ENCODE data around the gene MS4A7. TPM values are rescaled to one million over a fixed set of nuclear protein-coding genes. Genes with fewer than 3 reads are reported as not detected.

The MS4A7 gene
- total and polyA plus RNA-seq, 12 donors: 7.8 to 131 (median 62.3) TPM

- Histone ChIP-seq H3K4me3 (no peak overlapping the region), H3K4me1 (replicated peaks in 1 of 2) (no peaks in the 10 kb centered on the region), H3K9me3 (replicated peaks in 1 of 3) (no peaks in the 10 kb centered on the region), H3K27ac (peak overlapping the region in 2 of 5 donors; percentile 57 to 76), H3K36me3 (replicated peaks in 1 of 2) (no peaks in the 10 kb centered on the region), H3K27me3 (no peaks in the 10 kb centered on the region)
- TF ChIP-seq, protein P1, sequence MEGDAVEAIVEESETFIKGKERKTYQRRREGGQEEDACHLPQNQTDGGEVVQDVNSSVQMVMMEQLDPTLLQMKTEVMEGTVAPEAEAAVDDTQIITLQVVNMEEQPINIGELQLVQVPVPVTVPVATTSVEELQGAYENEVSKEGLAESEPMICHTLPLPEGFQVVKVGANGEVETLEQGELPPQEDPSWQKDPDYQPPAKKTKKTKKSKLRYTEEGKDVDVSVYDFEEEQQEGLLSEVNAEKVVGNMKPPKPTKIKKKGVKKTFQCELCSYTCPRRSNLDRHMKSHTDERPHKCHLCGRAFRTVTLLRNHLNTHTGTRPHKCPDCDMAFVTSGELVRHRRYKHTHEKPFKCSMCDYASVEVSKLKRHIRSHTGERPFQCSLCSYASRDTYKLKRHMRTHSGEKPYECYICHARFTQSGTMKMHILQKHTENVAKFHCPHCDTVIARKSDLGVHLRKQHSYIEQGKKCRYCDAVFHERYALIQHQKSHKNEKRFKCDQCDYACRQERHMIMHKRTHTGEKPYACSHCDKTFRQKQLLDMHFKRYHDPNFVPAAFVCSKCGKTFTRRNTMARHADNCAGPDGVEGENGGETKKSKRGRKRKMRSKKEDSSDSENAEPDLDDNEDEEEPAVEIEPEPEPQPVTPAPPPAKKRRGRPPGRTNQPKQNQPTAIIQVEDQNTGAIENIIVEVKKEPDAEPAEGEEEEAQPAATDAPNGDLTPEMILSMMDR (IDR thresholded peaks at IDR 0.05): no peak
- TF ChIP-seq POLR2A (IDR thresholded peaks at IDR 0.05): no peak
- WGBS, 4 donors: 49 to 68% (median 58%) methylated on average over 3 of the region's 3 CpGs
- no peak for DNase-seq
- intact Hi-C loops (cut with DNase I): no loop called here
These were observed 1.7 kb upstream of the MS4A7 start for GRCh38 chr11:60376601-60377000.

DNA sequence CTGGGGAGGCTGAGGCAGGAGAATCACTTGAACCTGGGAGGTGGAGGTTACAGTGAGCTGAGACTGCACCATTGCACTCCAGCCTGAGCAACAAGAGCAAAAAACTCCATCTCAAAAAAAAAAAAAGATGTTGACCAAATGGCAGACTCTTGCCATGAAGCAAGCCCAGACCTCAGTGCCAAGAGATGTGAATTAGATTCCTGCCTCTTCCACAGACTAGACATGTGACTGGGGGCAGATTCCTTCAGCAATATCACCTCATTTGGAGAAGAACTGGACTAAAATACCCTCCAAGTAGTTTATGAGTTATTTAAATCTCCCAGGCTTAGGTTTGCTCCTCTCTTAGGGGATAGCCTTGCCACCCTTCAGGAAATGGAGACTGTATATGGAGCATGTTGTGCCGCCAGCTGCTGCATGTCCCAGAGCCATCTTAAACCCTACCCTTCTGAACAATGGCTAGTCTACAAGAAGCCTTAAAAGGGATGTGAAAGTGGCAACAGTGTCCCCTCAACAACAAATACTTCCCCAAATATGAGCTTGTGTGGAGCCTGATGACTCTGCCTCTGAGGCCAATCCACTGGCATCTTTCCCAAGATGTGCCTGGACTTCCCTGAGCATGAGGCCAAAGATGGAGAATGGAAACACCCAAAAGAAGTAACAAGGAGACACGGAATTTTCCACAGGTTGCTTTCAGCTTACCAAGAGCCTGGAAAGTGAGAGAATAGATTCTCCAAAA is 763 bp upstream of the MS4A7 start:
- TF ChIP-seq POLR2A (IDR thresholded peaks at IDR 0.05): no peak
- TF ChIP-seq, protein P1 (IDR thresholded peaks at IDR 0.05): no peak
- Histone ChIP-seq H3K27ac (peak overlapping the region in 3 of 5 donors; percentile 22 to 76 (median 70)), H3K4me3 (no peak overlapping the region), H3K4me1 (replicated peaks in 1 of 2) (no peaks in the 10 kb centered on the region), H3K27me3 (no peaks in the 10 kb centered on the region), H3K9me3 (replicated peaks in 1 of 3) (no peaks in the 10 kb centered on the region), H3K36me3 (replicated peaks in 1 of 2) (no peaks in the 10 kb centered on the region)
- peak; percentile 33 to 79 (median 66) for DNase-seq
- whole genome bisulfite sequencing, 4 donors: 55 to 73% (median 60%) methylated on average over 2 of the region's 2 CpGs
- intact Hi-C loops (cut with DNase I): no loop called here

GRCh38 chr11:60389279-60389910 is 11.1 kb downstream of the MS4A7 start:
- Histone ChIP-seq H3K4me1 (replicated peaks in 1 of 2) (no peaks in the 10 kb centered on the region), H3K27ac (peak overlapping the region in 2 of 5 donors; percentile 41 to 71), H3K9me3 (replicated peaks in 1 of 3) (no peaks in the 10 kb centered on the region), H3K36me3 (replicated peaks in 1 of 2) (no peaks in the 10 kb centered on the region), H3K4me3 (no peak overlapping the region), H3K27me3 (no peaks in the 10 kb centered on the region)
- 35 to 46% (median 40%) methylated on average over 5 of the region's 5 CpGs for WGBS, 4 donors
- DNase-seq: peak in 1 of 7 donors; percentile 34
- no peak for TF ChIP-seq POLR2A (IDR thresholded peaks at IDR 0.05)
- TF ChIP-seq, protein P1 (IDR thresholded peaks at IDR 0.05): no peak
- intact Hi-C loops (cut with DNase I): no loop called here

DNA sequence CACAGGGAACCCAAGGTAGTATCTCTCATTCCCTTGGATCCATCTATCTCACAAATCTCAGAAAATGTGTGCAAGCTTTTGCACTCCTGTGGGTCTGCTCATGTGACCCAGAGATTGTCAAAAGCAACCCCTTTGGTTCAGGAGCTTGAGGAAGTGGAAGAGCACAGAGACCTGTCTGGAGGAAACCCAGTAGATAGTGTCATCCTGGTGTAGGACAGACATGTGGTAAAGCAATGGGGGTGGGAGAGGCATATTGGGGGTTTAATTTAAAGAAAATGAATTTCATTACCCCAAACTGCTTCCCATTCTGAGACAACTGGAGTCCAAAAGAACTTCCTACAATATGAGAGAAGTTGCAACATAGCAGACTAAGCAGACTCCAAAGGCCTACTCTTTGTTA is 12.1 kb downstream of the MS4A7 start:
- intact Hi-C loops (cut with DNase I): no loop called here
- TF ChIP-seq, protein P1 (IDR thresholded peaks at IDR 0.05): no peak
- TF ChIP-seq POLR2A (IDR thresholded peaks at IDR 0.05): no peak
- DNase-seq: no peak

More for the DNA sequence above, 12.1 kb downstream of the MS4A7 start:
- Histone ChIP-seq H3K4me1 (replicated peaks in 1 of 2) (no peaks in the 10 kb centered on the region), H3K27me3 (no peaks in the 10 kb centered on the region), H3K27ac (peak overlapping the region in 2 of 5 donors; percentile 21 to 48), H3K4me3 (no peak overlapping the region), H3K36me3 (replicated peaks in 1 of 2) (no peaks in the 10 kb centered on the region), H3K9me3 (replicated peaks in 1 of 3) (no peaks in the 10 kb centered on the region)
